IPS DF 6.9 (cell line): ENCODE results near the gene CYP21A2.

Source experiments
- DNase-seq: peaks from one replicate; pipeline ENCODE4 v3.0.0-alpha.2; 2013; ENCODE audit warnings: low read depth, low spot score
- H3K27ac ChIP-seq: one replicate; pipeline ENCODE4 v1.5.1; 2013; ENCODE audit warnings: low read length, control low read depth
- H3K27me3 ChIP-seq: 2 replicates; pipeline ENCODE4 v1.6.1; 2013; ENCODE audit warnings: mild to moderate bottlenecking, low read length; ENCODE audit not compliant: control insufficient read depth, insufficient read depth
- H3K36me3 ChIP-seq: 2 replicates; pipeline ENCODE4 v1.6.1; 2013; ENCODE audit warnings: low read length; ENCODE audit not compliant: control insufficient read depth, insufficient read depth
- H3K4me1 ChIP-seq: 2 replicates; pipeline ENCODE4 v1.6.1; 2013; ENCODE audit warnings: low read length; ENCODE audit not compliant: control insufficient read depth, insufficient read depth
- H3K4me3 ChIP-seq: 2 replicates; pipeline ENCODE4 v1.5.1; 2013; ENCODE audit warnings: mild to moderate bottlenecking, low read length
- H3K9me3 ChIP-seq: 2 replicates; pipeline ENCODE4 v1.6.1; 2013; ENCODE audit warnings: low read length, inconsistent platforms; ENCODE audit not compliant: control insufficient read depth, insufficient read depth
- WGBS: extraction: QIAGEN DNeasy Blood & Tissue Kit; methylation state at CpG from one replicate; pipeline ENCODE4 v1.1.7; 2013; ENCODE audit warnings: mixed read lengths, missing lambda C conversion rate; ENCODE audit not compliant: insufficient read length, insufficient coverage; 5-methylcytosine and 5-hydroxymethylcytosine counted together

The CYP21A2 gene

GRCh38 chr6:32083812-32084768 is 45.9 kb downstream of the CYP21A2 start:
- H3K4me1 ChIP-seq = peaks cover 7% of the 10 kb centered on the region; the same call in 1 of the 2 replicates

GRCh38 chr6:32084780-32085179 is 46.6 kb downstream of the CYP21A2 start:
- Histone ChIP-seq H3K27me3 (no peaks in the 10 kb centered on the region), H3K4me3 (no peak overlapping the region), H3K36me3 (no peaks in the 10 kb centered on the region), H3K27ac (no peak overlapping the region), H3K4me1 (peaks cover 7% of the 10 kb centered on the region; the same call in 1 of the 2 replicates), H3K9me3 (no peaks in the 10 kb centered on the region)
- no CpG with 5 or more reads among the region's 2 CpGs for WGBS
- DNase-seq = no peak

More at GRCh38 chr6:32083812-32084768, 45.9 kb downstream of the CYP21A2 start:
- Histone ChIP-seq H3K36me3 (no peaks in the 10 kb centered on the region), H3K27me3 (no peaks in the 10 kb centered on the region), H3K4me3 (no peak overlapping the region), H3K9me3 (no peaks in the 10 kb centered on the region), H3K27ac (no peak overlapping the region)
- no peak for DNase-seq
- WGBS = no CpG with 5 or more reads among the region's 22 CpGs

GRCh38 chr6:32085759-32086459 is 47.7 kb downstream of the CYP21A2 start:
- H3K27me3 ChIP-seq = no peaks in the 10 kb centered on the region
- no peak overlapping the region for H3K4me3 ChIP-seq
- H3K36me3 ChIP-seq = no peaks in the 10 kb centered on the region
- WGBS = no CpG with 5 or more reads among the region's 17 CpGs
- no peak for DNase-seq
- peaks cover 7% of the 10 kb centered on the region; the same call in 1 of the 2 replicates for H3K4me1 ChIP-seq
- H3K27ac ChIP-seq = no peak overlapping the region
- H3K9me3 ChIP-seq = no peaks in the 10 kb centered on the region

- Histone ChIP-seq H3K4me1 (peaks cover 7% of the 10 kb centered on the region; the same call in 1 of the 2 replicates), H3K36me3 (no peaks in the 10 kb centered on the region), H3K4me3 (peak overlapping the region; percentile 11; the same call in 1 of the 2 replicates), H3K27ac (no peak overlapping the region), H3K9me3 (no peaks in the 10 kb centered on the region), H3K27me3 (no peaks in the 10 kb centered on the region)
- no CpG with 5 or more reads among the region's 45 CpGs for WGBS
- DNase-seq = peak; percentile 16
Measured at GRCh38 chr6:32086661-32087573, 48.7 kb downstream of the CYP21A2 start.

- peaks cover 7% of the 10 kb centered on the region; the same call in 1 of the 2 replicates for H3K4me1 ChIP-seq
- no peak overlapping the region for H3K27ac ChIP-seq
- peak; percentile 79 for DNase-seq
- no peaks in the 10 kb centered on the region for H3K9me3 ChIP-seq
- H3K4me3 ChIP-seq = peak overlapping the region; percentile 12; the same call in 1 of the 2 replicates
- H3K36me3 ChIP-seq = no peaks in the 10 kb centered on the region
- H3K27me3 ChIP-seq = no peaks in the 10 kb centered on the region
- no CpG with 5 or more reads among the region's 50 CpGs for WGBS
Measured at GRCh38 chr6:32087574-32088486, 49.6 kb downstream of the CYP21A2 start.

GRCh38 chr6:32088487-32089049 is 50.4 kb downstream of the CYP21A2 start:
- H3K36me3 ChIP-seq = no peaks in the 10 kb centered on the region
- H3K27ac ChIP-seq = no peak overlapping the region
- DNase-seq = no peak
- peaks cover 7% of the 10 kb centered on the region; the same call in 1 of the 2 replicates for H3K4me1 ChIP-seq
- no CpG with 5 or more reads among the region's 14 CpGs for WGBS
- no peaks in the 10 kb centered on the region for H3K27me3 ChIP-seq
- H3K9me3 ChIP-seq = no peaks in the 10 kb centered on the region
- H3K4me3 ChIP-seq = no peak overlapping the region

GRCh38 chr6:32089082-32089828 is 51.0 kb downstream of the CYP21A2 start:
- Histone ChIP-seq H3K4me3 (no peak overlapping the region), H3K9me3 (no peaks in the 10 kb centered on the region), H3K27ac (no peak overlapping the region), H3K4me1 (peaks cover 7% of the 10 kb centered on the region; the same call in 1 of the 2 replicates), H3K27me3 (no peaks in the 10 kb centered on the region), H3K36me3 (no peaks in the 10 kb centered on the region)
- WGBS = no CpG with 5 or more reads among the region's 10 CpGs
- DNase-seq = no peak
